Panc1 (cell line): Measurements from ENCODE around the gene GALNT18. TPM values are rescaled to one million over a fixed set of nuclear protein-coding genes. Genes with fewer than 3 reads are reported as not detected.

Source experiments
- ATAC-seq: fragments of 200-7000 bp; cut with Tn5 transposase; 2 replicates; pipeline ENCODE4 v1.9.1; 2020; ENCODE audit warnings: mild to moderate bottlenecking, moderate library complexity
- BruUV-seq: library from RNA; stranded (reverse); fragments of 400-500 nt; replicated peaks from 2 replicates; lab custom pipeline; 2021; lab: Mats Ljungman, UMichigan
- CTCF ChIA-PET: fragments of 300-600 bp; sonication (Branson Sonifier 250); formaldehyde crosslinking; loops from one replicate; lab custom pipeline; 2022; ENCODE audit warnings: antibody characterized with exemption; lab: Charles Lee
- POLR2A ChIA-PET: fragments of 300-600 bp; sonication (Branson Sonifier 250); formaldehyde crosslinking; loops from one replicate; lab custom pipeline; 2022; ENCODE audit warnings: antibody characterized with exemption; lab: Charles Lee
- DNase-seq: peaks from one replicate; pipeline ENCODE4 v3.0.0-alpha.2; 2010; ENCODE audit warnings: low read depth, low spot score
- H3K27ac ChIP-seq: 2 replicates; pipeline ENCODE4 v1.5.1; 2011; ENCODE audit warnings: mild to moderate bottlenecking, low read length, inconsistent platforms
- H3K27me3 ChIP-seq: fragments of 200-500 bp; sonication (Bioruptor generic); 2 replicates; pipeline ENCODE4 v1.6.0; 2014; ENCODE audit warnings: low read length, inconsistent platforms; ENCODE audit not compliant: control insufficient read depth, insufficient read depth
- H3K36me3 ChIP-seq: fragments of 200-500 bp; sonication (Bioruptor generic); 2 replicates; pipeline ENCODE4 v1.5.1; 2014; ENCODE audit warnings: inconsistent platforms, mild to moderate bottlenecking, low read length, moderate library complexity; ENCODE audit not compliant: control insufficient read depth, insufficient read depth
- H3K4me1 ChIP-seq: 2 replicates; pipeline ENCODE4 v1.5.1; 2011; ENCODE audit warnings: inconsistent platforms, mild to moderate bottlenecking, low read length, moderate library complexity; ENCODE audit not compliant: control insufficient read depth, insufficient read depth
- H3K4me3 ChIP-seq, 2 experiments: 2 replicates each; pipeline ENCODE4 v1.5.1; 2011 to 2012; ENCODE audit warnings: low read depth in 2 of 2, low read length in 2 of 2, mild to moderate bottlenecking in 2 of 2, inconsistent platforms in 1 of 2, moderate library complexity in 1 of 2
- H3K9me3 ChIP-seq: fragments of 200-500 bp; sonication (Bioruptor generic); 2 replicates; pipeline ENCODE4 v1.5.1; 2014; ENCODE audit warnings: low read depth, mild to moderate bottlenecking, inconsistent platforms, low read length, moderate library complexity; ENCODE audit not compliant: control insufficient read depth, insufficient read depth
- CTCF ChIP-seq: fragments of 450-650 bp; IDR thresholded peaks from 2 replicates; pipeline ENCODE4 v1.5.1; 2017; ENCODE audit warnings: mild to moderate bottlenecking
- POLR2AphosphoS5 ChIP-seq: IDR thresholded peaks from 2 replicates; pipeline ENCODE4 v1.6.1; 2012; ENCODE audit warnings: mild to moderate bottlenecking, low read depth, low read length, moderate library complexity
- REST ChIP-seq, 2 experiments: IDR thresholded peaks; 2 replicates each; pipeline ENCODE4 v1.6.1; 2011 to 2012; ENCODE audit warnings: low read depth in 2 of 2, control low read depth in 1 of 2, low read length in 1 of 2, mild to moderate bottlenecking in 1 of 2, moderate library complexity in 1 of 2; ENCODE audit not compliant: insufficient read depth in 1 of 2
- SIN3A ChIP-seq: IDR thresholded peaks from 2 replicates; pipeline ENCODE4 v1.6.1; 2012; ENCODE audit warnings: low read depth, mild to moderate bottlenecking, low read length, moderate library complexity, borderline replicate concordance; ENCODE audit not compliant: insufficient read depth
- TCF7L2 ChIP-seq: IDR thresholded peaks from 2 replicates; pipeline ENCODE4 v1.6.1; 2011; ENCODE audit warnings: mild to moderate bottlenecking, low read depth, low read length, inconsistent platforms
- in situ Hi-C: cut with HindIII; loops from 2 replicates; pipeline ENCODE4 v1.10.0; 2016; ENCODE audit warnings: low sequenced_read_pairs, low pct_unique_long_range_greater_than_20kb
- intact Hi-C: fragments of 100-400 bp; cut with micrococcal nuclease; formaldehyde crosslinking; loops from one replicate; pipeline ENCODE4 v1.10.0; 2022; ENCODE audit not compliant: unreplicated experiment
- total RNA-seq: library from RNA; stranded (reverse); gene quantifications from one replicate; pipeline ENCODE4 v1.2.1, GENCODE V29; 2021; ENCODE audit not compliant: unreplicated experiment

The GALNT18 gene
- total RNA-seq, 1 experiment from 2014 or later = 8.6 TPM

- in situ Hi-C loops = no loop called here
- ATAC-seq (no peak), DNase-seq (no peak)
- ChIA-PET POLR2A (no interaction called here), CTCF (no interaction called here)
- Histone ChIP-seq H3K4me1 (no peaks in the 10 kb centered on the region), H3K4me3 (no peak overlapping the region), H3K36me3 (no peaks in the 10 kb centered on the region), H3K27me3 (no peaks in the 10 kb centered on the region), H3K9me3 (no peaks in the 10 kb centered on the region), H3K27ac (no peak overlapping the region)
- BruUV-seq = no TSS peak
- no peak for TF ChIP-seq SIN3A
- no peak for TF ChIP-seq TCF7L2
- no peak for TF ChIP-seq POLR2AphosphoS5
- TF ChIP-seq CTCF = no peak
- no peak for TF ChIP-seq REST (IDR thresholded peaks at IDR 0.05; ENCODE audit: insufficient read depth in 1 of 2, low read depth in 2 of 2, low read length in 1 of 2)
- intact Hi-C loops = no loop called here
Observed at GRCh38 chr11:11270236-11270775, 351.5 kb downstream of the GALNT18 start.

- no peak overlapping the region for H3K27ac ChIP-seq
- intact Hi-C loops = loop anchor here (10.0 kb wide), 2 partner anchors 234 to 516 kb away; no protein-coding TSS in a partner anchor
- in situ Hi-C loops = no loop called here
- no TSS peak for BruUV-seq
- no peak for DNase-seq
- no peaks in the 10 kb centered on the region for H3K27me3 ChIP-seq
- TF ChIP-seq SIN3A (no peak), TCF7L2 (no peak), REST (IDR thresholded peaks at IDR 0.05; ENCODE audit: insufficient read depth in 1 of 2, low read depth in 2 of 2, low read length in 1 of 2) (no peak), CTCF (no peak), POLR2AphosphoS5 (no peak)
- H3K4me3 ChIP-seq = no peak overlapping the region
- CTCF ChIA-PET = interaction anchor here (0.7 kb wide), 1 partner anchor 46 kb away, joined by 5 read pairs; no protein-coding TSS in a partner anchor
- POLR2A ChIA-PET = no interaction called here
- H3K4me1 ChIP-seq = no peaks in the 10 kb centered on the region
- no peak for ATAC-seq
- no peaks in the 10 kb centered on the region for H3K9me3 ChIP-seq
- no peaks in the 10 kb centered on the region for H3K36me3 ChIP-seq
Observed at GRCh38 chr11:11268706-11269105, 353.1 kb downstream of the GALNT18 start.
